Measurements from ENCODE around the gene NKX3-2.

The NKX3-2 gene

DNA sequence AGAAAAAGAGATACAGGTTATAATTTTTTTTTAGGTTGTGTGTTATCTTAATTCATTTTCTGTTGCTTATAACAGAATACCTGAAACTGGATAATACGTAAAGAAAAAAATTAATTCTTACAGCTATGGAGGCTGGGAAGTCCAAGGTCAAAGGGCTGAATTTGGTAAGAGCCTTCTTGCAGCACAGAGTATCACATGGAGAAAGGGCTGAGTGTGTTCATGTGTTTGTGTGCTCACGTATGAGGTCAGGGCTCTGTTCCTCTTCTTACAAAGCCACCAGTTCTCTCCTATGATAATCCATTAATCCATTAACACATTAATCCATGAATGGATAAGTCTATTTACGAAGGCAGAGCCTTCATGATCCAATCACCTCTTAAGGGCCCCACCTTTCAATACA, 51.6 kb downstream of the NKX3-2 start:
- H4K20me1 ChIP-seq (ENCODE audit: insufficient read depth, low read length, poor library complexity, severe bottlenecking): no peaks in the 10 kb centered on the region

More for the DNA sequence above, 51.6 kb downstream of the NKX3-2 start:
- Histone ChIP-seq H3K4me2 (ENCODE audit: low read depth, low read length, poor library complexity, severe bottlenecking) (no peak overlapping the region), H3K36me3 (ENCODE audit: insufficient read depth, low read length) (no peaks in the 10 kb centered on the region), H2AFZ (ENCODE audit: low read length) (no peak overlapping the region), H3K79me2 (ENCODE audit: insufficient read depth, low read length) (no peaks in the 10 kb centered on the region), H3K9me2 (replicated peaks; ENCODE audit: low read depth, low read length) (no peaks in the 10 kb centered on the region), H3K9ac (ENCODE audit: low read depth, low read length, poor library complexity, severe bottlenecking) (no peak overlapping the region), H3K27me3 (ENCODE audit: insufficient read depth, low read length, poor library complexity, severe bottlenecking) (no peaks in the 10 kb centered on the region), H3F3A (ENCODE audit: low read depth) (peaks cover 6% of the 10 kb centered on the region; the same call in 1 of the 2 replicates), H3K4me3 (ENCODE audit: low read length, poor library complexity, severe bottlenecking) (no peak overlapping the region), H3K9me3 (ENCODE audit: insufficient read depth, low read depth, low read length) (no peaks in the 10 kb centered on the region), H3K4me1 (ENCODE audit: insufficient read depth, low read length, poor library complexity, severe bottlenecking) (peaks cover 12% of the 10 kb centered on the region)
- TF ChIP-seq, protein P1, sequence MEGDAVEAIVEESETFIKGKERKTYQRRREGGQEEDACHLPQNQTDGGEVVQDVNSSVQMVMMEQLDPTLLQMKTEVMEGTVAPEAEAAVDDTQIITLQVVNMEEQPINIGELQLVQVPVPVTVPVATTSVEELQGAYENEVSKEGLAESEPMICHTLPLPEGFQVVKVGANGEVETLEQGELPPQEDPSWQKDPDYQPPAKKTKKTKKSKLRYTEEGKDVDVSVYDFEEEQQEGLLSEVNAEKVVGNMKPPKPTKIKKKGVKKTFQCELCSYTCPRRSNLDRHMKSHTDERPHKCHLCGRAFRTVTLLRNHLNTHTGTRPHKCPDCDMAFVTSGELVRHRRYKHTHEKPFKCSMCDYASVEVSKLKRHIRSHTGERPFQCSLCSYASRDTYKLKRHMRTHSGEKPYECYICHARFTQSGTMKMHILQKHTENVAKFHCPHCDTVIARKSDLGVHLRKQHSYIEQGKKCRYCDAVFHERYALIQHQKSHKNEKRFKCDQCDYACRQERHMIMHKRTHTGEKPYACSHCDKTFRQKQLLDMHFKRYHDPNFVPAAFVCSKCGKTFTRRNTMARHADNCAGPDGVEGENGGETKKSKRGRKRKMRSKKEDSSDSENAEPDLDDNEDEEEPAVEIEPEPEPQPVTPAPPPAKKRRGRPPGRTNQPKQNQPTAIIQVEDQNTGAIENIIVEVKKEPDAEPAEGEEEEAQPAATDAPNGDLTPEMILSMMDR (conservative IDR thresholded peaks at IDR 0.05; ENCODE audit: low read length): no peak
- TF ChIP-seq EZH2phosphoT487 (IDR thresholded peaks at IDR 0.05; ENCODE audit: borderline replicate concordance): no peak
